D721Med (cell line): ENCODE data around the gene NCMAP.

ENCODE experiments used
- DNase-seq: peaks from one replicate; pipeline ENCODE4 v3.0.0; 2011; ENCODE audit warnings: low spot score; ENCODE audit not compliant: insufficient read length
- FAIRE-seq: peaks from 2 replicates; lab custom pipeline; 2011; peaks lifted over from hg19 to GRCh38; lab: Jason Lieb, UNC
- TF ChIP-seq, protein P1 (sequence below): IDR thresholded peaks from 2 replicates; pipeline ENCODE4 v1.5.1; 2012; ENCODE audit warnings: mild to moderate bottlenecking, control low read depth; ENCODE audit not compliant: insufficient read depth; ENCODE audit errors: missing control alignments

NCMAP gene

DNA sequence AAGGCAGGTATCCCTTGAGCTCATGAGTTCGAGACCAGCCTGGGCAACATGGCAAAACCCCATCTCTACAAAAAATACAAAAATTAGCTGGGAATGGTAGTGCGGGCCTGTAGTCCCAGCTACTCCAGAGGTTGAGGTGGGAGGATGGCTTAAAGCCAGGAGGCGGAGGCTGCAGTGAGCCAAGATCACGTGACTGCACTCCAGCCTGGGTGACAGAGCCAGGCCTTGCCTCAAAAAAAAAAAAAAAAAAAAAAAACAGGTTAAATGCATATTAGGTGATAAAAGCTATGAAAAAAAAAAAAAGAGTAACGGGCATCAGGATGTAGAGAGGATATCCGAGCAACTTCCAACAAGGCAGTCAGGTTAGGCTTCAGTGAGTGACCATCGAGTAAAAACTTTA is 84.4 kb downstream of the NCMAP start:
- FAIRE-seq (no peak), DNase-seq (no peak)
- TF ChIP-seq, protein P1, sequence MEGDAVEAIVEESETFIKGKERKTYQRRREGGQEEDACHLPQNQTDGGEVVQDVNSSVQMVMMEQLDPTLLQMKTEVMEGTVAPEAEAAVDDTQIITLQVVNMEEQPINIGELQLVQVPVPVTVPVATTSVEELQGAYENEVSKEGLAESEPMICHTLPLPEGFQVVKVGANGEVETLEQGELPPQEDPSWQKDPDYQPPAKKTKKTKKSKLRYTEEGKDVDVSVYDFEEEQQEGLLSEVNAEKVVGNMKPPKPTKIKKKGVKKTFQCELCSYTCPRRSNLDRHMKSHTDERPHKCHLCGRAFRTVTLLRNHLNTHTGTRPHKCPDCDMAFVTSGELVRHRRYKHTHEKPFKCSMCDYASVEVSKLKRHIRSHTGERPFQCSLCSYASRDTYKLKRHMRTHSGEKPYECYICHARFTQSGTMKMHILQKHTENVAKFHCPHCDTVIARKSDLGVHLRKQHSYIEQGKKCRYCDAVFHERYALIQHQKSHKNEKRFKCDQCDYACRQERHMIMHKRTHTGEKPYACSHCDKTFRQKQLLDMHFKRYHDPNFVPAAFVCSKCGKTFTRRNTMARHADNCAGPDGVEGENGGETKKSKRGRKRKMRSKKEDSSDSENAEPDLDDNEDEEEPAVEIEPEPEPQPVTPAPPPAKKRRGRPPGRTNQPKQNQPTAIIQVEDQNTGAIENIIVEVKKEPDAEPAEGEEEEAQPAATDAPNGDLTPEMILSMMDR: no peak

DNA sequence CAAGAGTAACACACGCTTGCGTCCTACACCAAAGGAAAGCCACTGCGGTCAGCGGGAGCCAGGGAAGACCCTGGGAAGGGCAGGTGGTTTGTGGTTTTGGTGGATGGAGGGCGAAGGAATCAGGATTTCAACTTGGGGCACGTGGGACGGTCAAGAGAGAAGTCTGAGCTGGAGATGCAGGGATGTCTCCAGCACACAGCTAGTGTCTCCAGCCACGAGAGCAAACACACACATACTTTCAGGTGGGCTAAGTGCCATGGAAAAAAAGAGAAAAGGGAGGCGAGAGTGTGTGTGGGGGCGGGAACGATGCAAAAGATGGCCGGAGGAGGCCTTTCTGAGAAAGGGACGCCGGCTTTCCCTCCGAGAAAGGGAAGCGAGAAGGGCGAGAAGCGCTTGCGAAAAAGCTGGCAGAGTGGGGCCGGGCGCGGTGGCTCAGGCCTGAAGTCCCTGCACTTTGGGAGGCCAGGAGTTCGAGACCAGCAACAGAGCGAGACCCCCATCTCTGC is 85.8 kb downstream of the NCMAP start:
- FAIRE-seq: no peak
- TF ChIP-seq, protein P1: no peak
- DNase-seq: no peak

GRCh38 chr1:24642481-24643362 is 86.8 kb downstream of the NCMAP start, which contains the start of gene SRRM1:
TSS of gene SRRM1 (plus strand) at chr1:24643302. CDS start at chr1:24643327, 25 bp downstream.
- TF ChIP-seq, protein P1: no peak
- DNase-seq (peak; percentile 51), FAIRE-seq (no peak)

DNA sequence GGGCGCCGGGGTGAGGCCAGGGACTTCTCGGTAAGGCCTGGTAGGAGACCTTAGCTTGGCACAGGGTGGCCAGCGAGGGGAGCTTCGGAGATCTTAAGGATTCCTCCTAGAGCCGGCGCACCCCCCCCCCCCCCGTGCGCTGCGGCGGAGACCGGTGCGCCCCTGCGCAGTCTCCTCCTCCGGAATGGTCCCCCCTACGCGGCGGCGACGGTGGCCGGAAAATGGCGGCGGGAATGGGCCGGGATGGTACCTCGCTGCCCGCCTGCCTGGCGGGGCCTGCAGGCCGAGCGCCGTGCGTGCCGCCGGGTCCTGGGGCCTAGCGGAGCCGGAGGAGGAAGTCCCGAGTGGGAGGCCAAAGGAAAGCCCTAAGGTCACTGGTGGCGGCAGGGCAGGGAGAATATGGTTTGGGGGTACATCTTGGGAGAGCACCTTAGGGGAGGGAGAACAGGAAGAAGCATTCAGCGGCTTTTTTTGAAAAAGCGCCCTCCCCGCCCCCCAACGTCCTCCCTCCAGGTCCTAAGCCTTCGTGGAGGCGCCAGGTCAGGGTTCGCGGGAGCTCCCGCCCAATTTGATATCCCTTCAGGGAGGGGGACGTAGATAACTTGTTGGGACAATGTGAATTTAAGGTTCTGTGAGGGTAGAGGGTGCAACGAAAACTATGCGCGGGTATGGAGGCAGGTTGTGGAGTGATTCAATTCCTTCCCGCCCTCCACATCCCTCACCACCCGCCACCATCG is 87.6 kb downstream of the NCMAP start:
- FAIRE-seq: no peak
- DNase-seq: no peak
- TF ChIP-seq, protein P1: no peak

GRCh38 chr1:24644100-24644384 is 88.2 kb downstream of the NCMAP start:
- FAIRE-seq (no peak), DNase-seq (no peak)
- TF ChIP-seq, protein P1: no peak

GRCh38 chr1:24648919-24649318 is 93.0 kb downstream of the NCMAP start:
- FAIRE-seq: no peak
- TF ChIP-seq, protein P1: no peak
- DNase-seq: no peak
